ENCODE results near the gene RFTN1. TPM values are rescaled to one million over a fixed set of nuclear protein-coding genes. Genes with fewer than 3 reads are reported as not detected.
A peak's percentile ranks its signal among the peaks of the same experiment; 100 is the strongest.

RFTN1 gene
- total and polyA plus RNA-seq, 7 donors, result 10.9 to 26.4 (median 22.2) TPM

DNA sequence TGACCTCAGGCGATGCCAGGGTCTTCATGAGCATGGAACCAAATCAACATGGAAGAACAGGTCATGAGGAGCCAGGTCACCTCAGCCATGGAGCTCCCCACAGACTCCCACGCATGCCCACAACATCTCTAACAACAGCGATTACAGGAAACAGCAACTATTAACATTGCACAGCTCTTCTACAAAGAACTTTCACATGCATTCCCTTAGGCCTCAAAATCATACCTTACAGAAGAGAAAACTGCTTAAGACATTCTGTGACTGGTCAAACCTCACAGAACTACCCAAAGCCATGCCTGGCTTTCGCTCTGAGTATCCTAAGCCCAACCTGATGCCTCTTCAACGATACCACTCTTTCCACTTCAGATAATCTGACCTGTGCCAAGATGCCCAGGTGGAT lies 130.7 kb downstream of the RFTN1 start:
- TF ChIP-seq POLR2AphosphoS5 (IDR thresholded peaks at IDR 0.05) (no peak), EP300 (IDR thresholded peaks at IDR 0.05) (no peak), POLR2A (IDR thresholded peaks at IDR 0.05) (no peak), CTCF (IDR thresholded peaks at IDR 0.05) (no peak)
- no peaks in the 10 kb centered on the region for H3K36me3 ChIP-seq
- DNase-seq, result no peak
- no peaks in the 10 kb centered on the region for H3K27me3 ChIP-seq
- intact Hi-C loops (cut with DNase I), result no loop called here
- H3K27ac ChIP-seq, result no peak overlapping the region
- no peak overlapping the region for H3K4me3 ChIP-seq
- H3K9me3 ChIP-seq, result no peaks in the 10 kb centered on the region
- 85 to 93% methylated on average over 5 of the region's 5 CpGs for WGBS, 2 donors
- no peaks in the 10 kb centered on the region for H3K4me1 ChIP-seq

- intact Hi-C loops (cut with DNase I), result no loop called here
- Histone ChIP-seq H3K9me3 (no peaks in the 10 kb centered on the region), H3K4me3 (no peak overlapping the region), H3K36me3 (no peaks in the 10 kb centered on the region), H3K4me1 (no peaks in the 10 kb centered on the region), H3K27me3 (no peaks in the 10 kb centered on the region), H3K27ac (no peak overlapping the region)
- DNase-seq, result no peak
- TF ChIP-seq EP300 (IDR thresholded peaks at IDR 0.05) (no peak), POLR2AphosphoS5 (IDR thresholded peaks at IDR 0.05) (no peak), CTCF (IDR thresholded peaks at IDR 0.05) (no peak)
- WGBS, 2 donors, result 78 to 92% methylated on average over 4 of the region's 4 CpGs
These were observed 132.1 kb downstream of the RFTN1 start for GRCh38 chr3:16381426-16381825.

GRCh38 chr3:16380421-16380820 lies 133.1 kb downstream of the RFTN1 start:
- no peaks in the 10 kb centered on the region for H3K9me3 ChIP-seq
- H3K4me3 ChIP-seq, result no peak overlapping the region
- DNase-seq, result no peak
- no peak for TF ChIP-seq POLR2A (IDR thresholded peaks at IDR 0.05)
- no peak for TF ChIP-seq CTCF (IDR thresholded peaks at IDR 0.05)
- TF ChIP-seq POLR2AphosphoS5 (IDR thresholded peaks at IDR 0.05), result no peak
- TF ChIP-seq EP300 (IDR thresholded peaks at IDR 0.05), result no peak
- no peaks in the 10 kb centered on the region for H3K36me3 ChIP-seq
- WGBS, 2 donors, result 79 to 91% methylated on average over 1 of the region's 1 CpG
- no peaks in the 10 kb centered on the region for H3K27me3 ChIP-seq
- no peaks in the 10 kb centered on the region for H3K4me1 ChIP-seq
- no peak overlapping the region for H3K27ac ChIP-seq
- intact Hi-C loops (cut with DNase I), result no loop called here

DNA sequence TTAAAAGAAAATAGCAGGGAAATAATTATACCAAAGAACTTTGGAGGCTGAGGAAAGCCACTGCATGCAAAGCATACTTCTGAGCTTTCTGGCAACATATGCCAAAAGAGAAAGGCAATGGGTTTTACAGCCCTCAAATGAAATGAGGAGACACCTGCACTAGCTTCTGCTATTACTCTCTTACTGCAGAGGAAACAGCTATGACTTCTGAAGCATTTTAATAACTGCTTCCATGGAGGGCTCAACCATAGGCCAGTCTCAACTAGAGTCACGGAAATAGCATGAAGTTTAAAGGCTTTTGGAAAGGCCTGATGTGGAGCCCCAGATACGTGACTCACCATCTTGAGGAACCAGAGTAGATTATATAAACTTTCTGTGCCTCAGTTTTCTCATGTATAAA lies 133.7 kb downstream of the RFTN1 start:
- WGBS, 2 donors, result 45 to 52% methylated on average over 2 of the region's 2 CpGs
- DNase-seq, result no peak
- H3K4me1 ChIP-seq, result no peaks in the 10 kb centered on the region
- intact Hi-C loops (cut with DNase I), result no loop called here
- no peaks in the 10 kb centered on the region for H3K9me3 ChIP-seq
- H3K4me3 ChIP-seq, result no peak overlapping the region
- TF ChIP-seq CTCF (IDR thresholded peaks at IDR 0.05) (no peak), POLR2AphosphoS5 (IDR thresholded peaks at IDR 0.05) (no peak), POLR2A (IDR thresholded peaks at IDR 0.05) (no peak), EP300 (IDR thresholded peaks at IDR 0.05) (no peak)
- no peak overlapping the region for H3K27ac ChIP-seq
- no peaks in the 10 kb centered on the region for H3K27me3 ChIP-seq
- no peaks in the 10 kb centered on the region for H3K36me3 ChIP-seq

- no peak for DNase-seq
- H3K4me1 ChIP-seq, result peaks cover 0 to under 1% (median 0%) of the 10 kb centered on the region in 4 donors
- no peak overlapping the region for H3K4me3 ChIP-seq
- TF ChIP-seq CTCF (IDR thresholded peaks at IDR 0.05) (no peak), EP300 (IDR thresholded peaks at IDR 0.05) (no peak), POLR2AphosphoS5 (IDR thresholded peaks at IDR 0.05) (no peak), POLR2A (IDR thresholded peaks at IDR 0.05) (no peak)
- H3K27ac ChIP-seq, result peak overlapping the region in 1 of 4 donors; percentile 85
- H3K36me3 ChIP-seq, result no peaks in the 10 kb centered on the region
- intact Hi-C loops (cut with DNase I), result no loop called here
- 54 to 62% methylated on average over 3 of the region's 3 CpGs for WGBS, 2 donors
- no peaks in the 10 kb centered on the region for H3K27me3 ChIP-seq
- H3K9me3 ChIP-seq, result no peaks in the 10 kb centered on the region
These were observed 134.6 kb downstream of the RFTN1 start for GRCh38 chr3:16378920-16379319.

All from sigmoid colon (tissue), 7 donors.